Measurements from ENCODE around the gene SSBP3. TPM values are rescaled to one million over a fixed set of nuclear protein-coding genes. Genes with fewer than 3 reads are reported as not detected.

SSBP3 gene
- total RNA-seq, 1 experiment from 2014 or later = 115 TPM

GRCh38 chr1:54253480-54253879 lies 152.7 kb downstream of the SSBP3 start (continued):
- TF ChIP-seq ARID4B (CRISPR knock-in tag; IDR thresholded peaks at IDR 0.05; ENCODE audit: borderline replicate concordance) = no peak
- no peak for TF ChIP-seq FOXP1 (CRISPR knock-in tag; IDR thresholded peaks at IDR 0.05; ENCODE audit: borderline replicate concordance)
- TF ChIP-seq NFATC4 (CRISPR knock-in tag; IDR thresholded peaks at IDR 0.05) = no peak
- TF ChIP-seq JUN (CRISPR knock-in tag; IDR thresholded peaks at IDR 0.05) = no peak
- TF ChIP-seq ZNF396 (CRISPR knock-in tag; IDR thresholded peaks at IDR 0.05; ENCODE audit: borderline replicate concordance) = no peak
- TF ChIP-seq ZNF121 (CRISPR knock-in tag; IDR thresholded peaks at IDR 0.05) = no peak
- TF ChIP-seq NR1H2 (CRISPR knock-in tag; IDR thresholded peaks at IDR 0.05) = no peak
- TF ChIP-seq GABPB1 (CRISPR knock-in tag; IDR thresholded peaks at IDR 0.05) = no peak
- TF ChIP-seq CDX4 (CRISPR knock-in tag; IDR thresholded peaks at IDR 0.05; ENCODE audit: borderline replicate concordance) = no peak
- TF ChIP-seq E2F5 (CRISPR knock-in tag; IDR thresholded peaks at IDR 0.05) = no peak
- TF ChIP-seq TP53 (CRISPR knock-in tag; IDR thresholded peaks at IDR 0.05) = no peak
- TF ChIP-seq ZSCAN18 (CRISPR knock-in tag; IDR thresholded peaks at IDR 0.05) = no peak
- TF ChIP-seq STAT6 (CRISPR knock-in tag; conservative IDR thresholded peaks at IDR 0.05; ENCODE audit: low read depth) = no peak
- TF ChIP-seq E2F4 (CRISPR knock-in tag; IDR thresholded peaks at IDR 0.05; ENCODE audit: borderline replicate concordance, low read depth) = no peak
- TF ChIP-seq MXD4 (CRISPR knock-in tag; IDR thresholded peaks at IDR 0.05; ENCODE audit: borderline replicate concordance) = no peak

Measured in WTC11 (cell line).